ACC112 (cell line): ENCODE data around the gene ENAH.
"Not testable (repeated sequence)": the region's sequence is repeated elsewhere in the genome, so short reads cannot be mapped to it uniquely, and the experiment has no call there.

Experiments used
- H2AFZ ChIP-seq: fragments of 200-600 bp; sonication (generic); one replicate; pipeline ENCODE4 v1.6.0; 2017; ENCODE audit warnings: antibody characterized with exemption, low read length; ENCODE audit not compliant: unreplicated experiment
- H3K27ac ChIP-seq: fragments of 200-600 bp; sonication (generic); 2 replicates; pipeline ENCODE4 v1.5.1; 2014; ENCODE audit warnings: low read depth, mild to moderate bottlenecking, antibody characterized with exemption, low read length, moderate library complexity
- H3K27me3 ChIP-seq: fragments of 200-600 bp; sonication (generic); 2 replicates; pipeline ENCODE4 v1.6.1; 2014; ENCODE audit warnings: mild to moderate bottlenecking, antibody characterized with exemption, low read length, moderate library complexity, mixed read lengths; ENCODE audit not compliant: insufficient read depth
- H3K36me3 ChIP-seq: fragments of 200-600 bp; sonication (generic); 2 replicates; pipeline ENCODE4 v1.6.1; 2016; ENCODE audit warnings: mild to moderate bottlenecking, antibody characterized with exemption, low read length, moderate library complexity, mixed read lengths; ENCODE audit not compliant: insufficient read depth
- H3K4me1 ChIP-seq: fragments of 200-600 bp; sonication (generic); one replicate; pipeline ENCODE4 v1.6.1; 2016; ENCODE audit warnings: low read length, mixed read lengths; ENCODE audit not compliant: insufficient read depth, unreplicated experiment, control insufficient read depth
- H3K4me3 ChIP-seq: fragments of 200-600 bp; sonication (generic); 2 replicates; pipeline ENCODE4 v1.5.1; 2014; ENCODE audit warnings: mild to moderate bottlenecking, low read depth, low read length
- H3K79me2 ChIP-seq: fragments of 200-600 bp; sonication (generic); one replicate; pipeline ENCODE4 v1.6.0; 2016; ENCODE audit warnings: low read length; ENCODE audit not compliant: control insufficient read depth, unreplicated experiment, insufficient read depth

The ENAH gene

GRCh38 chr1:225644666-225645065 is 8.3 kb downstream of the ENAH start:
- Histone ChIP-seq H2AFZ (no peak overlapping the region), H3K4me3 (no peak overlapping the region), H3K36me3 (peaks cover 26% of the 10 kb centered on the region), H3K27me3 (no peaks in the 10 kb centered on the region), H3K4me1 (peaks cover 28% of the 10 kb centered on the region), H3K79me2 (peaks cover 89% of the 10 kb centered on the region), H3K27ac (no peak overlapping the region)

GRCh38 chr1:225642177-225642576 is 10.7 kb downstream of the ENAH start:
- Histone ChIP-seq H3K36me3 (peaks cover 43% of the 10 kb centered on the region), H3K27ac (no peak overlapping the region), H3K79me2 (peaks cover 89% of the 10 kb centered on the region), H3K4me1 (peaks cover 12% of the 10 kb centered on the region), H3K27me3 (no peaks in the 10 kb centered on the region), H2AFZ (no peak overlapping the region), H3K4me3 (no peak overlapping the region)

- H3K4me3 ChIP-seq, result no peak overlapping the region
- peaks cover 89% of the 10 kb centered on the region for H3K79me2 ChIP-seq
- H3K36me3 ChIP-seq, result peaks cover 37% of the 10 kb centered on the region
- H2AFZ ChIP-seq, result no peak overlapping the region
- peaks cover 6% of the 10 kb centered on the region for H3K4me1 ChIP-seq
- no peaks in the 10 kb centered on the region for H3K27me3 ChIP-seq
- H3K27ac ChIP-seq, result no peak overlapping the region
Measured at GRCh38 chr1:225638853-225639252, 14.1 kb downstream of the ENAH start.

GRCh38 chr1:225637651-225638199 is 15.2 kb downstream of the ENAH start:
- Histone ChIP-seq H3K79me2 (peaks cover 86% of the 10 kb centered on the region), H2AFZ (no peak overlapping the region), H3K4me3 (no peak overlapping the region), H3K27me3 (no peaks in the 10 kb centered on the region), H3K27ac (no peak overlapping the region), H3K36me3 (peaks cover 29% of the 10 kb centered on the region), H3K4me1 (peaks cover 6% of the 10 kb centered on the region)

GRCh38 chr1:225636992-225637391 is 15.9 kb downstream of the ENAH start:
- peaks cover 86% of the 10 kb centered on the region for H3K79me2 ChIP-seq
- H2AFZ ChIP-seq, H3K27ac ChIP-seq, H3K4me1 ChIP-seq, H3K4me3 ChIP-seq, H3K27me3 ChIP-seq: not testable (repeated sequence)
- peaks cover 29% of the 10 kb centered on the region for H3K36me3 ChIP-seq

- no peak overlapping the region for H2AFZ ChIP-seq
- peaks cover 6% of the 10 kb centered on the region for H3K4me1 ChIP-seq
- H3K4me3 ChIP-seq, result no peak overlapping the region
- no peaks in the 10 kb centered on the region for H3K27me3 ChIP-seq
- no peak overlapping the region for H3K27ac ChIP-seq
- peaks cover 29% of the 10 kb centered on the region for H3K36me3 ChIP-seq
- H3K79me2 ChIP-seq, result peaks cover 87% of the 10 kb centered on the region
Measured at GRCh38 chr1:225635649-225636048, 17.3 kb downstream of the ENAH start.

- H3K4me1 ChIP-seq, H3K27ac ChIP-seq, H2AFZ ChIP-seq, H3K27me3 ChIP-seq, H3K36me3 ChIP-seq, H3K4me3 ChIP-seq: not testable (repeated sequence)
- peaks cover 83% of the 10 kb centered on the region for H3K79me2 ChIP-seq
Measured at GRCh38 chr1:225632836-225633235, 20.1 kb downstream of the ENAH start.

- Histone ChIP-seq H3K79me2 (peaks cover 84% of the 10 kb centered on the region), H3K27ac (no peak overlapping the region), H3K36me3 (no peaks in the 10 kb centered on the region; the same call in 1 of the 2 replicates), H3K4me3 (no peak overlapping the region), H3K4me1 (peaks cover 18% of the 10 kb centered on the region), H3K27me3 (no peaks in the 10 kb centered on the region), H2AFZ (no peak overlapping the region)
Measured at GRCh38 chr1:225631021-225631663, 21.8 kb downstream of the ENAH start.

GRCh38 chr1:225629483-225629882 is 23.4 kb downstream of the ENAH start:
- Histone ChIP-seq H2AFZ (no peak overlapping the region), H3K4me3 (no peak overlapping the region), H3K4me1 (peaks cover 18% of the 10 kb centered on the region), H3K27ac (no peak overlapping the region), H3K79me2 (peaks cover 84% of the 10 kb centered on the region), H3K36me3 (no peaks in the 10 kb centered on the region), H3K27me3 (no peaks in the 10 kb centered on the region)

- H2AFZ ChIP-seq, H3K4me3 ChIP-seq, H3K36me3 ChIP-seq, H3K27ac ChIP-seq, H3K27me3 ChIP-seq: not testable (repeated sequence)
- H3K4me1 ChIP-seq, result peaks cover 18% of the 10 kb centered on the region
- peaks cover 80% of the 10 kb centered on the region for H3K79me2 ChIP-seq
Measured at GRCh38 chr1:225628794-225629193, 24.1 kb downstream of the ENAH start.

- Histone ChIP-seq H3K27me3 (no peaks in the 10 kb centered on the region), H3K4me3 (no peak overlapping the region), H3K79me2 (peaks cover 80% of the 10 kb centered on the region), H3K4me1 (peaks cover 18% of the 10 kb centered on the region), H2AFZ (no peak overlapping the region), H3K27ac (peak overlapping the region; percentile 2; the same call in 1 of the 2 replicates), H3K36me3 (no peaks in the 10 kb centered on the region)
Measured at GRCh38 chr1:225627304-225627947, 25.5 kb downstream of the ENAH start.
